Measurements from ENCODE around the gene CNKSR3.

Gene CNKSR3

DNA sequence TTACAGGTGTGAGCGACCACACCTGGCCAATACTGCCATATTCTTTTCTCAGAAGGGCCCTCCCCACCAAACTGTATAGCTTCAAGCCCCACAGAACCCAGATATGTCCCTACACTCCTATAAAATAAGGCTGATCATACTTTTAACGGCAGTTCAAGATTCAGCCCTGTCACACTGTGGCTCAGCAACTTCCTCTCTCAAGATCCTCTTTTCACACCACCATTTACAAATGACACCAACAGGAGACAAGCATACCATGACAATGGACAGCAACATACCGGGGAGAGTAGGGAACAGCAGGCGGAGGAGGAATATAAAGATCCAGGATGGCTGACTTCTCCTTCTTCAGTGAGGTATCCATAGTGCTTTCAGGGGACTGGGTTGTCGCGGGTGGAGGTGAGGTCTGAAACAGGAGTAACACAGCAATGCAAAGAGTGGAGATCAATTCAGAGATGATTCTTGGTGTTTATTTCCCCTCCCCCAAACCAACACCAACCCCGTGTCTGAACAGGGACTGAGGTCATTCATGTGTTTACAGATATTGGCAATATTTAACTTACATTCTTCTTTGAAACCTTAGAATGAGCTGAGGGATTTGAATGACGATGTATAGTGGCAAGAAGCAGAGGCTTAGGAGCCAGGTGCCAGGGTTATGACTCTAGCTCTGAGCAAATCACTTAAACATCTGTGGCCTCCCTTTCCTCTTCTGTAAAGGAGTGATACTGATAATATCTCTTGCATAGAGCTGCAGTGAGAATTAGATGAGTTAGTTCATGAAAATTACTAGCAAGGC lies 96.3 kb downstream of the CNKSR3 start:
- no peak for DNase-seq (ENCODE audit: low spot score)

DNA sequence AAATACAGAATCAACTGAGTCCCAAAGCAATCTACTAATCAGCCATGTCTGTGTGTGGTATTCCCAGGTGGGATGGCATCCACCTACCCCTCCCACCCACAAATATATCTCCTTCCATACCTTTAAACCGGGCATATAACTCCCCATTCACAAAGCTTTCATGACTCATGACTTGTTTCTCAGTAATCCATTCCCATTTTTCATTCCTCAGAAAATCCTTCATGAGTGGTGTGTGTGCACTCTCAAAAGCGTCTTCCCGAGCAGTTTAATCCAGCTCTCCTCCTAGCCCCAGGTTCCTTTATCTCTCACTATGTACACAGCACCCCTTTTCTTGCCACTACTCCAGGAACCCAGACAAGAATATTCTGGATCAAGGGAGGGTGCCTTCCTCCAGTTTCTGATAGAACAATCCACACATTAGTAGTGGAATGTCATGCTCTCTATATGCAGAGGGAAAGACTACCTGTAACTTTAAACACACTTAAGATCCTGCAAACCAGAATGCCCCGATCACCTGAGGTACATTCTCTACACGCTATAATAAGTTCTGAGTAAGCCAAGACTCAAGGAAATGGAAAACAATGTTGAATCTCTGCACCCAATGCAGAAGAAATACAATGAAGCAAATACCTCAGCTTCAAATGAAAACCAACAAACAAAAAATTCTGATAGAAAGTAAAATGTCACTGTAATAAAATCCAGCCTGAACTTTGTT lies 98.2 kb downstream of the CNKSR3 start:
- no peak for DNase-seq (ENCODE audit: low spot score)

DNA sequence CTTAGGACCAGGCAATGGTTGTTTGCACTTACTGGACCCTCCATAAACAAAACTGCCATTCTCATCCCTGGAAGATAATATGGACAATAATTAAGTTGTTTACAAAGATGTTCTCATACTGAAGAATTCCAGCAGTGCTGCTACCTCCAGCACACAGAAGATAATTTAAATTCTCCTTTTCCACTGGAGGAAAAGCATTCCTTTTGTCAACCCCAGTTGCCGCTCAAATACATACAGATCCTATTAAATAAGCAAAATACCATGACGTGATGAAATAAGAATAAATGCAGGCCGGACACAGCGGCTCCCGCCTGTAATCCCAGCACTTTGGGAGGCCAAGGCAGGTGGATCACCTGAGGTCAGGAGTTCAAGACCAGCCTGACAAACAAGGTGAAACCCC lies 99.4 kb downstream of the CNKSR3 start:
- DNase-seq (ENCODE audit: low spot score), result no peak

DNA sequence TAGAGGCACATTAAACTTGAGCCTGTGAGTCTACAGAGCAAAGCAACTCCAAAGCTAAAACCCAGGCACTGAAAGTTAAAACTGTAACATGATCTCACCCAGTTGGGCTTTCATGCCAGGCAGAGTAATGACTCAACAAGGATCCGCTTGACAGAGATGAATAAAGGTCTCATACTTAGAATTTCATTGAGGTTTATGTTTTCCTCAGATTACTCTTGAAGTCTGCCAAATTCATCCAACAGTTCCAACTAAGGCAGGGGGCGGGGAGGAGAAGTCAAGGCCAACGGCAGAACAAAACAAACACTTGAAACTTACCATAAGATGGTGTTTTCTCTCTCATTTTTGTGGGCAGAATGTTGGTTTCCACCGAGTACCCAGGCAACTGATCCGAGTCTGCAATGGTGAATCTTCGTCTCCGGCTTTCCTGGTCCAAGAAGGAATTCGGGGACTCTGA lies 99.8 kb downstream of the CNKSR3 start:
- no peak for DNase-seq (ENCODE audit: low spot score)

DNA sequence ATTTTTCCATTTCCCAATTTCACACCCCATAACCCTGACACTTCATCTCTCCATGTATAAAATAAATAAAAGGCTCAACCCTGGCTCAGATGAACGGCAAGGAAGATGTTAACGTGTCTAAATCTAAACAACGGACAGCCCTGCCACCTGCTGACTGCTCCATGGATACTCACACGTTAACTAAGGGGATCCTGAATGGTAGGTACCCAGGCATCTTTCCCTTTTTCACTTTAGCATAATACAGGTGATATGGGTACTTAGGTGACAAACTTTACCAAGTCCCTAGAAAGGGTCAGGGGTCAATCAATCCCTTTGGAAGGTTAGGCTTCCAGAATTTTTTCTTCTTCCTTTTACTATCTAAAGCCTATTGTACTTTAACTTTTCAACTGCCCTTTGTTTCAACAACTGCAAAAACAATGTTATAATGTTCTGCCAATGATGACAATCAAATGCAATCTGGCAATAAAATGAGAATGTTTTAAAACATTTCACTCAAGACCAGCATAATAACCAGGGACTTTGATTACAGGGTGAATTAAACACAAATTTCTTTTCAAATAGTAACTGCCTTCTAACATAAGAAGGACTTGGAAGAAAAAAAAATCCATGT lies 101.5 kb downstream of the CNKSR3 start:
- DNase-seq (ENCODE audit: low spot score), result no peak

DNA sequence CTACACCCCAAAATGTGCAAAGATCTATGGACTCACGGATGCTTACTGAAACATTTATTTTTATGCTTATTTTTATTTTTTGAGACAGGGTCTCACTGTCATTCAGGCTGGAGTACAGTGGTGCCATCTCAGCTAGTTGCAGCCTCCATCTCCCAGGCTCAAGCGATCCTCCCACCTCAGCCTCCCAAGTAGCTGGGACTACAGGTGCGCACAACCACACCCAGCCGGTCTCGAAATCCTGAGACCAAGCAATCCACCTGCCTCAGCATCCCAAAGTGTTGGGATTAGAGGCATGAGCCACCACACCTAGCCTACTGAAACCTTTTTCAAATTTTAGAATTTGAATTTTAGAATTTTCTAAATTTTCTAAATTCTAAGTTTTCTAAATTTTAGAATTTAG lies 103.0 kb downstream of the CNKSR3 start:
- DNase-seq (ENCODE audit: low spot score), result no peak

DNA sequence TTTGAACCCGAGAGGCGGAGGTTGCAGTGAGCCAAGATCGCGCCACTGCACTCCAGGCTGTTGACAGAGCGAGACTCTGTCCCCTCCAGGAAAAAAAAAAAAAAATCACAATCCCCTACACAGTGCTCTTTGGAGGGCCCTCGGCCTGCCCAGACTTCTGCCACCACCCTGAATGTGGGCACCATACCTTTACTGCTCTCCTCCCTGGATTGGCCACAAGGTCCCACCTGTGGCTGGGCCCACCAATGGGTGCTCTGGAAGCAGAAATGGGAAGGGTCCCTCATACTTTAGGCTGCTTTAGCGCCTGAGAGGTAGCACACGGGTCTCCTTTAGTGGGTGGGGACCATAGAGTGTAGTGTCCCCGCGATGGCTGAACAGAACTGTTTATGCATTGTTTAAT lies 103.6 kb downstream of the CNKSR3 start:
- DNase-seq (ENCODE audit: low spot score), result no peak

DNA sequence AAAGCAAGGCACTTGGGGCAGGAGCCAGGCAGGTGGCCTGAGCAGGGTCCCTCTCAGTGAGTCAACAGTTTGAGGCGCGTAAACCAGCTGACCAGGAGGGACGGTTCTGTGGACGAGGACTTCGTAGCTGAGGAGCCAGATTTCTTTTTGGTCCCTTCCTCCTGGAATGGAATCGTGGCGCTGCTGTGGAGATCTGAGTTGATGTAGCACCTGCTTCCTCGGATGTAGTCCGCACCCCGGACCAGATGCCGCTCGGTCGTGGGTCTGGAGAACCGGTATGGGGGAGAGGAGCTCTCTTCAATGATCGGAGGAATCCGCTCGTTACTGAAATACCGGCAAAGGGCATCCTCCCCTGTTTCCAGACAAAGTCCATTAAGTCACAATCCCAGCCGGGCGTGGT lies 104.2 kb downstream of the CNKSR3 start:
- no peak for DNase-seq (ENCODE audit: low spot score)

DNA sequence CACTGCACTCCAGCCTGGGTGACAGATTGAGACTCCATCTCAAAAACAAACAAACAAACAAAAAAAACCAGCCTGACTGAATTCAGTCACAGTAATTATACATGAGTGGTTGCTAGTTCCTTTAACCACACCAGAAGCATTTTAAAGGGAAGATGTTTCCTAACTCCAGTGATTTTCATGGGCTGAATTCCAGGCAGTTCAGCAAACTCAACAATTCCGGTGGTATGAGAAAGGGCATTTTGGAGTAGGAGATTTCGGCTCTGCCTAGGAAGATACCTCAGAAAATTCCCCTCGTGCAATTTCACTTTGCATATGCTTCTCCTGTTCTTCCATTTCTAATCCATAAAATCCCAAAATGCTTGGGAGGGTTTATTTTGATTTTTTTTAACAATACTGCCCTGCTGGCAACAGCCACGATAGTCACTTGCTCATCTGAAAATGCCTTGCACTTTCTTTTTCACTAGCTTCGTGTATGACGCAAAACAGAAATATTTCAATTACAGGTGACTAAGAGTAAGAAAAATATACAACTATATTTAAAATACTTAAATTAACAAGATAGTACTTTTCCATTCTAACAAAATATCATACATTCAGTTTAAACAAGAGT lies 105.6 kb downstream of the CNKSR3 start:
- DNase-seq (ENCODE audit: low spot score), result no peak

DNA sequence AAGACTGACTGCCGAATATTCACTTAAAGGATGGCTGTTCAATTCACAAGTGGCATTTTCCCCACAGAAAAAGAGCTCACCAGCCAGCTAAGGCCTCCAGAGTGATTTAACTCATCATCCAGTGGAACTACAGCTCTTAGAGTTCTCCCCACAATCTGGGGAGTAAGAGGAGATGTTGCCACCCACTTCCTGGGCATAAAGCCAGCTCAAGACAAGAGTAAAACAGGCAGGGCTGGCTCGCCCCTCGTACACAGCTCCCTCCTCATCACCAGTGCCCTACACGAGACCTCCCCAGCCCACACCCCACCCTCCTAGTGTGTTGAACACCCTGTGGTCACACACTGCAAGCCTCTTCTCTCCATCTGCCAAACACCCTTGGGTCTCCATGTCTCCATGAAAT lies 106.7 kb downstream of the CNKSR3 start:
- no peak for DNase-seq (ENCODE audit: low spot score)

DNA sequence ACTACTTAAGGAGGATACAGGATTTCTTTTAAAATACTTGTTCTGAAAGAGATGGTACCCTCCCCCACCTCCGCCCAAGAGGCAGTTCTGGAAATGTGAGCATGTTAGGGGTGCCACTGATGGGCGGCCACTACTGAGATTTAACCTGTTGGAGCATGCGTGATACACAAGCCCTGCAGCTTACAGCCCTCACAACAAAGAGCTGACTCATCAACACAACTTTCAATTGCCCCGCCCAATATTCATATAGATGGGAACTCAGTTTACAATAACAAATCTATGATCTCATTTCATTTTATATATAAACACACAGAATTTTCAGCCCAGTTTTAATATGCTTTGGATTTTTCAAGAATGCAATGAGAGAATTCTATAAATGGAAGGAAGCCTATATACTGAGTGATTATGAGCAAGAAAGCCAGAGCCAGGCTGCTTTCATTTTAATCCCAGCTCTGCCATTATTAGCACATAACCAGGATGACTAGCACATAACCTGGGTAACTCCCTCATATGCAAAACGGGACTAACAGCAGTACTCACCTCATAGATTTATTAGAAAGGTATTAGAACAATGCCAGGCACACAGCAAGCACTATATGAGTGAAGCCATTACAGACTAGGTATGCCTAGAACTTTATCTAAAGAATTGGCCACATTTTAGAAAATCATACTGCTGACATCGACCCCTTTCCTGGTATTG lies 108.3 kb downstream of the CNKSR3 start:
- no peak for DNase-seq (ENCODE audit: low spot score)

DNA sequence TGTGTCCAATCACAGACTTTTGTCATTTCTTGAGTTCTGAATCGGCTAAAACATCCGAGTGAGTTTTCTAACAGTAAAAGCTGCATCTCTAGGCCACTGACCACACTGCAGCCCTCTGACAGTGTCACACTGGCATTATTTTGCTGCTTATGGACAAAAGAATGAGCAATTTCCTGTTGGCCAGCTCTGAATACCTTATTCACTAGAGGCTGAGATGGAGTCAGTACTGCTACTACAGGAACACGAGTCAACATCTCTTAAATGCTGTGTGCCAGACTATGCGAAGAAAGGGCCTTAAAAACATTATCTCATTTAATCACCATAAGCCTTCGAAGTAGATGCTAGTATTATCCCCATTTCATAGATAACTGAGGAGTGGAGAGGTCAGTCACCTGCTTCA lies 111.4 kb downstream of the CNKSR3 start:
- DNase-seq (ENCODE audit: low spot score), result no peak

DNA sequence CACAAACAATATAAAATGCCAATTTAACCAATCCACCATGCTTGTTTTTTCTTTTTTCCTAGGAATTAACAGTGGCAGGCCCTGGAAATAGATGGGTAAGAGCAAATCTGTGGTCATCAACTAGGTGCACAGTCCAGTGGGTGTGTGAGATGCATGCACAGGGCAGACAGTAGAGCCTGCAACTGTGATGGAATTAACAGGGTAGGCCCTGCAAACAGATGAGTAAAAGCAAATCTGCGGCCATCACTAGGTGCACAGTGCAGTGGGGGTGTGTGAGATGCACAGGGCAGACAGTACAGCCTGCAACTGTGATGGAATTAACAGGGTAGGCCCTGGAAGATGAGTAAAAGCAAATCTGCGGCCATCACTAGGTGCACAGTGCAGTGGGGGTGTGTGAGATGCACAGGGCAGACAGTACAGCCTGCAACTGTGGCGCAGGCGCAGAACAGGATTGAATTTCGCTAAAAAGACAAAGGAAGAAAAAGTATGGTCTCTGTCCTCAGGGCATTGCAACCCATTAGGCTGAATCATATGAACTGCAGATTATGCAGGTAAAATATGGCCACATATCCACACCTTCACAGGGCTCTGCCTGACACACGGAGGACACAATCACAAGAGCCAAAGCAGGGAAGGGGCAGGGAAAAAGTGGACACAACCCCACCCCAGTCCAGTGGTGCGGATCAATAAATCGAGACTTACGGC lies 112.8 kb downstream of the CNKSR3 start:
- no peak for DNase-seq (ENCODE audit: low spot score)

DNA sequence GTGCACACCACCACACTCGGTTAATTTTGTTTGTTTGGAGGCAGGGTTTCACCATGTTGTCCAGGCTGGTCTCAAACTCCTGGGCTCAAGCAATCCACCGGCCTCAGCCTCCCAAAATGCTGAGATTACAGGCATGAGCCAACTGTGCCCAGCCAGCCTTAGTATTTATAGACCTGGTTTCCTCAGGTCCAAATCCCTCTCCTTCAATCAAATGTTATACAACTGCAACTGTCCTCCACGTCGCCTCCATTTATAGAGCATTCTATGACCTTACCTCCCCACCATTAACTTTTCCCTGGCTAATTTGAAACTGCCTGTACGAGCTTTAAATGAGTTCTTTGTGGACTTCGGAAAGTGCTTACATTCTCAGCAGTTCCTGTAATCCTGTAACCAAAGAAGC lies 114.6 kb downstream of the CNKSR3 start:
- no peak for DNase-seq (ENCODE audit: low spot score)

DNA sequence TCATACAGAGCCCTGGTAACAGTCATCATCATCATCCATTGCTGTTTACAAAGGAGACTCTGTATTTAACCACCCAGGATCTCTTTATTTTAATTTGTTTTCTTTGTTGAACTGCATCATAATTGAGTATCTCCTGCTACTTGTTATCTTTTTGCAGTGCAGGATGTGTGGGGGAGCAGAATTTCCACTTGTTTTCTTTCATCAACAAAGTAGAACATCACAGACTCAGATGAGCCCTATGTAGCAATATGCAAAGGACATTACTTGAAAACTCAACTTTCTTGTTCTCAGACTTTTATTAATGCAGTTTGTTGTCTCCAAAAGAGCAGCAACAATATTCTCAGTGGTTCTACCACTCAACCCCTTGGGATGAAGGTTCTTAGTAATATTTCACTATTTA lies 115.2 kb downstream of the CNKSR3 start:
- DNase-seq (ENCODE audit: low spot score), result no peak

DNA sequence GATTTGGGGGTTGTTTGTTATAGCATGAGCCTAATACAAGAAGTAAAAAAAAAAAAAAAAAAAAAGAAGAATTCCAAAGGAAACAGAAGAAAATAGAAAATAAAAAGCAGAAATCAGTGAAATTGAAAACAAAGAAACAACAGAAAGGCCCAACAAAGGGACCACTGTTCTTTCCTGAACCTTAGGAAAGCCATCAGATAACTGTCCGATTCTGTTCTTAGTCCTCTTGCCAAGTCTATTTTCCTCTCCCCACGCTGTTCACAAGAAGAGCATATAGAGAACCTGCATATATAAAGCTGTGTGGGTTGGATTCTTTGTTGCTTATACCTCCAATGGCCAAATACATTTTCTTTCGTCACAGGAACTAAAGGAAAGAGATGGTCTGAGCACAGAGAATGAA lies 115.9 kb downstream of the CNKSR3 start:
- DNase-seq (ENCODE audit: low spot score), result no peak

DNA sequence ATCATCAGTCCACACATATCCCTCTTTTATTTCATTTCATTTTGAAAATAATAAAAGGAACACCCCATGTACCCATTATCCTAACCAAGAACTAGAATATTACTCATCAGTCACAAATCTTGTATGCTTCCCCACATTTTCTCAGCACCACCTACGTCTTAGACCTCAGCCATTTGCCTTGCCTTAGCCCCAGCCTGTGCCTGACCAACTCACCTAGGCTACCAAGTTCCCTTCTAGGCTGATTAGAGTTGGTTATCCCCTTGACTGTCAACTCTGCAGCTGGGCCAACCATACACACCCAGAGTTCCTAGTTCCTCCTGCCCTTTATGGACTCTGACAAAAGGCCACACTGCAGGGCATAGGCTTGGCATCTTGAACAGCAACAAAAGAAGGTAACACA lies 120.5 kb downstream of the CNKSR3 start:
- no peak for DNase-seq (ENCODE audit: low spot score)

DNA sequence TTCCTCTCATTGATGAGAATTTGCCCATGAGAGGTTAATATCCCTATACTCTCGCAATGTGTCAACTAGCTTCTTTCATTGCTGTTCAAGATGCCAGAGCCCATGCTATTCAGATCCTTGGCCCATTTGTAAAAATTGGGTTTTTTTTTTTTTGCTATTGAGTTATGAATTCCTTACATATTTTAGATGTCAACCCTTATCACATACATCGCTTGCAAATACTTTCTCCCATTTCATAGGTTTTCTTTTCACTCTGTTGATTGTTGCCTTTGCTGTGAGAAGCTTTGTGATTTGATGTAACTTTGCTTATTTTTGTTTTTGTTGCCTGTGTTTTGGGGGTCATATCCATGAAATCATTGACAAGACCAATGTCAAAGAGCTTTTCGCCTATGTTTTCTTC lies 121.7 kb downstream of the CNKSR3 start:
- no peak for DNase-seq (ENCODE audit: low spot score)

DNA sequence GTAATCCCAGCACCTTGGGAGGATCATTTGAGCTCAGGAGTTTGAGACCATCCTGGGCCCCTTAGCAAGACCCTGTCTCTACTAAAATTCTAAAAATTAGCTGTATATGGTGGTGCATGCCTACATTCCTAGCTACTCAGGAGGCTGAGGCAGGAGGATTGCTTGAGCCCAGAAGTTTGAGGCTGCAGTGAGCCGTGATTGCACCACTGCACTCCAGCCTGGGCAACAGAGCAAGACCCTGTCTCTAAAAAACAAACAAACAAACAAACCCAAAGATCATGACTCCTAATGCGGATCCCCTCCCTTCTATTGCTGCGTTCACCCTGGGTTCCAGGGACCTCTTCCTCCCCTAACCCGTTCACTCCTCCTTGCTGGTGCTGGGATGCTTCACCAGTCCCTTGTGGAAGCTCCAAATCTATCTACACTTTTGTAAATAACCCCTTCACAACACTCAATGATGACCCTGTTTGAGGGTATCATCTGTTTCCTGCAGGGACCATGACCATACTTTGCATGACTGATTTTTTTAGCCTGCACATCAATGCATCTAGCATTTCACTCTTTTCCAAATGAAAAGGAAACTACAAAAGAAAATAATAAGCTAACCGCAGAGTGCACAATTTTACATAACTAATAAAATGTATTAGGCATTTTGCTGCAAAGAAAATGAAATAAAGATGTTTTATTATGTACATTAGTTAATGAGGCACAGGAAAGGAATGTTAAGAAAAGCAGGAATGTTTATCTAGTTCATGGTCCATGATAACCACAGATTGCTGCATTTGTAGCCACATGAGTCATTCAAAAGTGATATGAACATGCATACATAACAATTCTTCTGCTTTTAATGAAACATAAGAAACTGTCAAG lies 123.4 kb downstream of the CNKSR3 start:
- no peak for DNase-seq (ENCODE audit: low spot score)

DNA sequence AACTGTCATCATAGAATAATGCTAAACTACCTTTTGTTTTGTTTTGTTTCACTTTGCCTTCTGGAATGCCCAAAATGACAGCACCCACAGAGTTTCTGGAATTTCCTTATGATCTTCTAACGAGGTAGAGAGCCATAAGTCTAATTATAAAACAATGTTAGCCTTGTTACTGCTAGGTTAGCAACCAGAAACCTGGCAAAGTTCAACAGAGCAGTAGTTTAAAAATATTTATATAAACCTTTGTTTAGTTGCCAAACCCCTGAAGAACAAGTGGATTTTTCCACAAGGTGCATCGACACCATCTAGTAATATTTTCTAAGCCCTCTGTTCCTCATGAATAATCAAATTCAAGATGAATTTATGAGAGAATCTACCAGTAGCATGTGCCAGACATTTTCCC lies 126.3 kb downstream of the CNKSR3 start:
- no peak for DNase-seq (ENCODE audit: low spot score)

DNA sequence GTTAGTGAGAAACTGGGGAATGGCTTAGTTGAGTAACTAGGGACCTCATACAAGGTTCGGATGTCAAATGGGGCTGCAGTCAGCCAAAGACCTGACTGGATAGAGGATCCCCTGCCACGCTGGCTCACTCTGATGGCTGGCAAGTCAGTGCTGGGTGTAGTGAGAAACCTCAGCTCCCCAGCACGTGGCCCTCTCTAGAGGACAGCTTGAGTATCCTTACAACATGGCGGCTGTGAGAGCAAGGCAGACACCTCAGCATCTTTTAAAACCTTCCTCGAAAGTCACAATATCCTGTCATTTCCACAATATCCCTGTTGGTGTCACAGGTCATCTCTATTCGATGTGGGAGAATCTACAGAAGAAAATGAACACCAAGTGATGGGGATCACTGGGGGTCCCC lies 127.2 kb downstream of the CNKSR3 start:
- DNase-seq (ENCODE audit: low spot score), result no peak
